ENCODE results near the gene DNAJC3. TPM values are rescaled to one million over a fixed set of nuclear protein-coding genes. Genes with fewer than 3 reads are reported as not detected.

Gene DNAJC3
- total RNA-seq, 1 donor from 2014 or later: 17.4 TPM

- ATAC-seq (ENCODE audit: low read depth): no peak
- CTCF ChIA-PET: no interaction called here
- H3K27ac Mint-ChIP-seq: no peak overlapping the region
Observed at GRCh38 chr13:95713651-95714050, 36.7 kb downstream of the DNAJC3 start.

GRCh38 chr13:95714142-95714832, 37.3 kb downstream of the DNAJC3 start:
- H3K27ac Mint-ChIP-seq: no peak overlapping the region
- DNase-seq (no peak), ATAC-seq (ENCODE audit: low read depth) (no peak)
- no peak overlapping the region for H3K4me3 Mint-ChIP-seq
- peaks cover 58% of the 10 kb centered on the region for H3K36me3 Mint-ChIP-seq (ENCODE audit: low read depth)
- H3K4me1 Mint-ChIP-seq: peaks cover 7% of the 10 kb centered on the region
- intact Hi-C loops (cut with micrococcal nuclease): no loop called here
- H3K27me3 Mint-ChIP-seq: no peaks in the 10 kb centered on the region
- no peaks in the 10 kb centered on the region for H3K9me3 Mint-ChIP-seq
- ChIA-PET CTCF (no interaction called here), POLR2A (no interaction called here)
- no peak for TF ChIP-seq CTCF (IDR thresholded peaks at IDR 0.05)

More at GRCh38 chr13:95713651-95714050, 36.7 kb downstream of the DNAJC3 start:
- POLR2A ChIA-PET: no interaction called here
- TF ChIP-seq CTCF (IDR thresholded peaks at IDR 0.05): no peak
- intact Hi-C loops (cut with micrococcal nuclease): no loop called here
- no peak for DNase-seq
- Mint-ChIP-seq H3K9me3 (no peaks in the 10 kb centered on the region), H3K36me3 (ENCODE audit: low read depth) (peaks cover 55% of the 10 kb centered on the region), H3K4me3 (no peak overlapping the region), H3K27me3 (no peaks in the 10 kb centered on the region), H3K4me1 (peaks cover 10% of the 10 kb centered on the region)

GRCh38 chr13:95716231-95716630, 39.3 kb downstream of the DNAJC3 start:
- Mint-ChIP-seq H3K4me3 (no peak overlapping the region), H3K4me1 (no peaks in the 10 kb centered on the region), H3K27me3 (no peaks in the 10 kb centered on the region), H3K27ac (no peak overlapping the region), H3K36me3 (ENCODE audit: low read depth) (peaks cover 53% of the 10 kb centered on the region), H3K9me3 (no peaks in the 10 kb centered on the region)
- CTCF ChIA-PET: no interaction called here
- POLR2A ChIA-PET: no interaction called here
- TF ChIP-seq CTCF (IDR thresholded peaks at IDR 0.05): no peak
- no peak for DNase-seq
- intact Hi-C loops (cut with micrococcal nuclease): no loop called here
- ATAC-seq (ENCODE audit: low read depth): no peak

- H3K36me3 Mint-ChIP-seq (ENCODE audit: low read depth): peaks cover 50% of the 10 kb centered on the region
- no peak for TF ChIP-seq CTCF (IDR thresholded peaks at IDR 0.05)
- no peak overlapping the region for H3K4me3 Mint-ChIP-seq
- H3K4me1 Mint-ChIP-seq: peaks cover 2% of the 10 kb centered on the region
- ChIA-PET CTCF (no interaction called here), POLR2A (no interaction called here)
- intact Hi-C loops (cut with micrococcal nuclease): no loop called here
- ATAC-seq (ENCODE audit: low read depth) (no peak), DNase-seq (no peak)
- H3K27me3 Mint-ChIP-seq: no peaks in the 10 kb centered on the region
- peaks cover 1% of the 10 kb centered on the region for H3K9me3 Mint-ChIP-seq
- H3K27ac Mint-ChIP-seq: no peak overlapping the region
Observed at GRCh38 chr13:95722241-95722640, 45.3 kb downstream of the DNAJC3 start.

- H3K36me3 Mint-ChIP-seq (ENCODE audit: low read depth): peaks cover 52% of the 10 kb centered on the region
- no peak for TF ChIP-seq CTCF (IDR thresholded peaks at IDR 0.05)
- H3K4me1 Mint-ChIP-seq: peaks cover 2% of the 10 kb centered on the region
- H3K27me3 Mint-ChIP-seq: no peaks in the 10 kb centered on the region
- no peak for DNase-seq
- no peak for ATAC-seq (ENCODE audit: low read depth)
- intact Hi-C loops (cut with micrococcal nuclease): no loop called here
- POLR2A ChIA-PET: no interaction called here
- CTCF ChIA-PET: no interaction called here
- no peak overlapping the region for H3K4me3 Mint-ChIP-seq
- H3K9me3 Mint-ChIP-seq: peaks cover 1% of the 10 kb centered on the region
- H3K27ac Mint-ChIP-seq: peak overlapping the region; percentile 0
Observed at GRCh38 chr13:95723438-95723837, 46.5 kb downstream of the DNAJC3 start.
